HG02884 (cell line): ENCODE data around the gene COQ7.

Experiments
- ATAC-seq: cut with Tn5 transposase; IDR thresholded peaks from one replicate; pipeline ENCODE4 v1.9.1; 2021; ENCODE audit warnings: mild to moderate bottlenecking, moderate library complexity; ENCODE audit not compliant: unreplicated experiment

Gene COQ7

GRCh38 chr16:19067349-19068236, at the start of gene COQ7:
Gene COQ7 (plus strand): TSS chr16:19067614. CDS start chr16:19067665, 51 bp downstream.
- ATAC-seq, result peak; percentile 89

DNA sequence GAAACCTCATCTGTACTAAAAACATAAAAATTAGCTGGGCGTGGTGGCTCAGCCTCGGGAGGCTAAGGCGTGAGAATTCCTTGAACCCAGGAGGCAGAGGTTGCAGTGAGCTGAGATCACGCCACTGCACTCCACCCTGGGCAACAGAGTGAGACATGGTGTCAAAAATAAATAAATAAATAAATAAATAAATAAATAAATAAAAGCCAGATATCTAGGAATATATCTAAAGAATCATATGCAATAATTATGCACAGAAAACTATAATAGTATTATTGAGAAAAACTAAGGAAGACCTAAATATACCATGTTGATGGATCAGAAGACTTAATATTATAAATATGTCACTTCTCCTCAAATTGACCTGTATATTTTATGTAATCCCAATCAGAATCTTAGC, 46.7 kb upstream of the COQ7 start:
- no peak for ATAC-seq

GRCh38 chr16:19021747-19022146, 45.7 kb upstream of the COQ7 start:
- ATAC-seq, result no peak

GRCh38 chr16:19027416-19027815, 40.0 kb upstream of the COQ7 start:
- ATAC-seq, result no peak

GRCh38 chr16:19029980-19030379, 37.4 kb upstream of the COQ7 start:
- ATAC-seq, result no peak

- no peak for ATAC-seq
These were observed 35.7 kb upstream of the COQ7 start for GRCh38 chr16:19031738-19032137.

DNA sequence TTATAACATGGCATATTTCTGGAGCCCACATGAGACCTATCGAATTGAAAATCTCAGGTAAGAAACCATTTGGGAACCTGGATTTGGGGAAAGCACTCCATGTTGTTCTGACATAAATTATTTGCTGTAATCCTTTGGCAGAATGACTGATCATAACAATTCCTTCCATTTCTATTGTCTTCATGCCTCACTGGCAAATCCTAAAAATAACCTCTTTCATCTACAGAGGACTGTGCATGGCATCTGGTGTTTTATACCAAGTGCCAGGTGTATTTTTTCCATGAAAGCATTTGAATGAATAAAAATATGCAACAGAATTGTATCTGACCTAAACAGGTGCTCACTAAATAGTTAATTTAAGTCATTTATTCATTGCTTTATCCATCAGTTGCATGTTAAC, 33.7 kb upstream of the COQ7 start:
- no peak for ATAC-seq

GRCh38 chr16:19040400-19040799, 27.0 kb upstream of the COQ7 start:
- no peak for ATAC-seq

DNA sequence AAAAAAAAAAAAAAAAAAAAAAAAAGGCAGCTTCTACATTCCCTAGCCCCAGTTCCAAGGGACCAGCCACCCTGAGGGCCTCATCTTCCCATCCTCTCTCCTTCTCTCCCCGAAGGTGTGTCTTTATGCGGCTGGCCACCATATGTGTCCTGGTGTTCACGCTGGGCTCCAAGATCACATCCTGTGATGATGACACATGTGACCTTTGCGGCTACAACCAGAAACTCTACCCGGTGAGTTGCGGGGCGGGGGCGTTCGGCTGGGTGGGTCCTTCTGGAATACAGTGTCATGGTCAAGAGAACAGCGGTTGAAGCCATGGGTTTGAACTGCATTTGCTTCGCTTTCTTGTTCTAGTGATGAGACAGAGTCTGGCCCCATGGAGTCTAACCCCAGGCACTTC, 22.6 kb upstream of the COQ7 start:
- ATAC-seq, result no peak

GRCh38 chr16:19046062-19046461, 21.4 kb upstream of the COQ7 start:
- no peak for ATAC-seq

DNA sequence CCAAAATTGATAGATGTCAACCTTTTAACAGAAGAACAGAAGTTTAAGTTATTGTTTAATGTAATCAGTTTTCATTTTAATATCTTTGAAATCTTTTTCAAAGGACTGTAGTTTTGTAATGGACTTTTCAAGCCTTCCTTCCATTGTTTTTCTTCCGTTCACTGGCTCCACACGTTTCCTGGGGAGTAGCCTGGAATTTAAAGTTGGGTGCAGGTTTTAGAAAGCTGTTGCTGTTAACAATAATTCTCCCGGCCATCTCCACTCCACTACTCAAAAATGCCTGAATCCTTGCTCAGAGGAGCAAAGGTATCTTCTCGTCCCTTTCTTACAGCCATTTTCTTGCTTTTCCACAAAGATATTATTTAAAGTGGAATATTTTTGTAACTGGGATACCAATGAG, 4.7 kb upstream of the COQ7 start:
- ATAC-seq, result no peak

DNA sequence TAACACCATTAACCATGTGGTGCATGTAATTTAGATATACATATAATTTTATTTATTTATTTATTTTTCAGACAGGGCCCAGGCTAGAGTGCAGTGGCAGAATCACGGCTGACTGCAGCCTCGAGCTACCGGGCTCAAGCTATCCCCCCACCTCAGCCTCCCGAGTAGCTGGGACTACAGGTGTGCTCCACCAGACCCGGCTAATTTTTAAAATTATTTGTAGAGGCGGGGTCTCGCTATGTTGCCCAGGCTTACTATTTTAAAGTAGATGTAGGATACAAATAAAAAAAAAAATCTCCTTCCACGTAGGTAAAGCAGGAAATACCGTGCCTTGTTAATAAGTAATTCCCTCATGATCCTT, 446 bp upstream of the COQ7 start:
- ATAC-seq, result no peak

GRCh38 chr16:19068237-19068815, 912 bp downstream of the COQ7 start:
- no peak for ATAC-seq

DNA sequence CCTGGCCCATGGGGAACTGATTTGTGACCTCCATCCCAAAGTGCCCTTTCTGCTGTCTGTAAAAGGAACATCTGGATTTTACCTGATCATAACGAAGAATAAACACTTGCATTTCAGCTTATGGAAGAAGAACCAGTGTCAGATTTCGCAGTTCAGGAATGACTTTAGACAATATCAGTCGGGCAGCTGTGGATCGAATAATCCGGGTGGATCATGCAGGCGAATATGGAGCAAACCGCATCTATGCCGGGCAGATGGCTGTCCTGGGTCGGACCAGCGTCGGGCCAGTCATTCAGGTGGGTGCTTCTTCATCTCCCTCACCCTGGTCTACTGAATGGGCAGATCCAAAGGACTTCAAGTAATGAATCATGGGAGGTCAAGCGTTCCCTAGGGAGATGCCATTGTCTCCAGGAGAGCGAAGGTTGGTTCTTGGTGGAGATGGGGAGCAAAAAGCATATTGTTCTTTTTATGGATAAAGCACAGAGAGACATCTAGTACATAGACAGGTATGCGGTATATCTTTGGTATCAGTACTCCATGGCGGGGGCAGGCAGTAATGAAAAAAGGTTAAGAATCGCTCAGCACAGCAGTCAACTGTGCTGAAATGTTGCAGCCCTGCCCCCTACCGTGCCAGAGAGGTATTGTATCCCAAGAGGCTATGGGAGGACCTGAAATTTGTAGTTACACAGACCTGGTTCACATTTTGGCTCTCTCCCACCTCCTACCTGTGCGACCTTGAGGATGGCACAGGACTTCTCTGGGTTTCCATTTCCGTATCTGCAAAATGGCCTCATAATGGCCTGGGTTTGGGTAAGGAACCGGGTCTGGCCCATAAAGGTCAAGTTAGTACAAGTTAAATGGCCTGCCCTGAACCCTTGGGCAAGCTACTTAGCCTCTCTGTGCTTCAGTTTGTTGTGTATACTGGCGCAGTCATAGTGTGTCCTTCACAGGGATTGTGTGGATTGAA, 4.7 kb downstream of the COQ7 start:
- no peak for ATAC-seq

- no peak for ATAC-seq
These were observed 5.9 kb downstream of the COQ7 start for GRCh38 chr16:19073344-19073743.

GRCh38 chr16:19073863-19074262, 6.4 kb downstream of the COQ7 start:
- ATAC-seq, result no peak

- ATAC-seq, result no peak
These were observed 8.1 kb downstream of the COQ7 start for GRCh38 chr16:19075511-19075910.

DNA sequence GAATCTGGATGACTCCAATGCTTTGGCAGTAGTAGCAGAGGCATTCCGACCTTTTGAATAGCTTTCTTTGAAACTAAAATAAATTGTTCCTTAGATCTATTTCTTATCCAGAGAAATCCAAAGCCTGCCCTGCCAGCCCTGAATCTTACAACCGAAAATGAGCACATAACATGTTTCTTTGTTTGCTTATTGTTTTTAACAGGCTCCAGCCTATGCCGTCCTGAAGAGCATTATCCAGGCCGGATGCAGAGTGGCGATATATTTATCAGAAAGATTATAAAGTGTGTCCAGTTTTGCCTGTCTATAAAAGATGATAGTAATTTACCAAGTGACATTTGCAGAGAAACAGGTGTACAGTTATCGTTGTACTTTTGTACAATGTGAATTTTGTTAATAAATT, 10.5 kb downstream of the COQ7 start:
- ATAC-seq, result no peak

DNA sequence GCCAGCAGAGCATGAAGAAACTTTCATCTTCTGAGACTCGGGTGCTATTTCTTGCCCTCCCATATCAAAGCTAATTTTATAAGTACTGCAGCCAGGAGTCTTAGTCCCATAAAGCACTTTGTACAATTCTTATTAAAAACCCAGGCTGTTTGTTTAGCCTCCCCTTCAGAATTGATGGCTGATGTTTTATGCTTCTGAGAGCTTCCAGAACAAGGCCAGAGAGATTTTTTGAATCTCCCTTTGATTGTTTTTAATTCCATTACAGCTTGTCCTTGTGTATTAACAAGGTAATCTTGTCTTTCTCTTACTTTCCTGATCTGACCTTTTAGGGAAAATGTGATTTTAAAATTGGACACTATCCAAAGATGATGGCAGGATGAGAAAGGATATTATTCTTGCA, 16.3 kb downstream of the COQ7 start:
- no peak for ATAC-seq

GRCh38 chr16:19084139-19084538, 16.7 kb downstream of the COQ7 start:
- no peak for ATAC-seq

- ATAC-seq, result no peak
These were observed 17.5 kb downstream of the COQ7 start for GRCh38 chr16:19084879-19085278.
